Parathyroid adenoma (tissue), 2 donors: Measurements from ENCODE around the gene ZNF500.

Experiments
- H2AFZ ChIP-seq: fragments of 300-600 bp; sonication (generic); one replicate; pipeline ENCODE4 v1.7.0; 2017; ENCODE audit warnings: antibody characterized with exemption, mild to moderate bottlenecking
- H3K27ac ChIP-seq: fragments of 300-600 bp; sonication (generic); one replicate; pipeline ENCODE4 v1.7.0; 2017
- H3K27me3 ChIP-seq: fragments of 300-600 bp; sonication (generic); one replicate; pipeline ENCODE4 v1.7.0; 2017; ENCODE audit warnings: low read length; ENCODE audit not compliant: control insufficient read depth, insufficient read depth
- H3K36me3 ChIP-seq: fragments of 300-600 bp; sonication (generic); one replicate; pipeline ENCODE4 v1.7.0; 2017; ENCODE audit warnings: low read length; ENCODE audit not compliant: control insufficient read depth, insufficient read depth
- H3K4me1 ChIP-seq: fragments of 300-600 bp; sonication (generic); one replicate; pipeline ENCODE4 v1.7.0; 2017; ENCODE audit warnings: control low read depth
- H3K4me2 ChIP-seq: fragments of 300-600 bp; sonication (generic); one replicate; pipeline ENCODE4 v1.7.0; 2017; ENCODE audit warnings: low read length
- H3K4me3 ChIP-seq: fragments of 300-600 bp; sonication (generic); one replicate; pipeline ENCODE4 v1.7.0; 2017; ENCODE audit warnings: low read depth, low read length
- H3K79me2 ChIP-seq: fragments of 300-600 bp; sonication (generic); one replicate; pipeline ENCODE4 v1.7.0; 2017; ENCODE audit warnings: control low read depth
- H3K9ac ChIP-seq: fragments of 300-600 bp; sonication (generic); one replicate; pipeline ENCODE4 v1.7.0; 2017; ENCODE audit warnings: mild to moderate bottlenecking
- H3K9me3 ChIP-seq: fragments of 300-600 bp; sonication (generic); one replicate; pipeline ENCODE4 v1.7.0; 2017; ENCODE audit warnings: low read length; ENCODE audit not compliant: control insufficient read depth
- CTCF ChIP-seq: fragments of 300-600 bp; sonication (generic); IDR thresholded peaks from one replicate; pipeline ENCODE4 v1.7.0; 2017; ENCODE audit warnings: antibody characterized with exemption, mild to moderate bottlenecking
- donor health status: primary hyperparathyroidism.

The ZNF500 gene

DNA sequence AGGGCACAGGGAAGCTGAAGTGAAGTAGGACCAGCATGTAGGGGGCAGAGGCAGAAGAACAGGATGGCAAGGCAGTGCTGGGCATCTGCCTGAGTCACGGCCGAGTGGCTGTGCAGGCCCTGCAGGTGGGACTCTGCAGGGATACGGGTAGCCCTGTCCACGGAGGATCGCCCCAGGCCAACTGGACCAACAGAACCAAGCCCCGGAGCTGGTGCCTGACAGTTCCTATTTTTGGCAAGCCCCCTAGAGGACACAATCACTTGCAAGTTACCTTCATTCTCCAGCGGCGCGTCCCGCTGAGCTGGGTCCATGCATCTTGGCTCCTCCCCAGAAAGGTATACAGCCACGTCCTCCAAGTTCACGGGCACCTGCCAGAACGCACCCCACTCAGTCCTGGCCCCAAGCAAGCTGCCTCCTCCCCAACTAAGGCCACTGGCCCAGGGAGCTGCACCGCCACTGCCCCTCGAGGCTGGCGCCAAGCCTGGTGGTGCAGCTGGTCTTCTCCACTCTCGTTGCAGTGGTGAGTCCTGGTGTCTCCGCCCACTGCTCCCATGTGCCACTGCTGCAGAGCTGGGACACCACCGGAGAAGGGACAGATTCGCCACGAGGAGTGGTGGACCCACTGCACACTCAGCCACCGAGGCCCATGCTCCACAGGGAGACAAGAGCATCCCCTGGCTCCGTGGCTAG, 6.6 kb downstream of the ZNF500 start:
- H3K9me3 ChIP-seq, result no peaks in the 10 kb centered on the region
- H3K79me2 ChIP-seq, result peaks cover 3% of the 10 kb centered on the region
- H3K27ac ChIP-seq, result no peak overlapping the region
- H2AFZ ChIP-seq, result no peak overlapping the region
- H3K27me3 ChIP-seq, result no peaks in the 10 kb centered on the region
- H3K4me2 ChIP-seq, result no peak overlapping the region
- H3K36me3 ChIP-seq, result no peaks in the 10 kb centered on the region
- H3K9ac ChIP-seq, result no peak overlapping the region
- TF ChIP-seq CTCF, result no peak
- no peaks in the 10 kb centered on the region for H3K4me1 ChIP-seq
- H3K4me3 ChIP-seq, result no peak overlapping the region

DNA sequence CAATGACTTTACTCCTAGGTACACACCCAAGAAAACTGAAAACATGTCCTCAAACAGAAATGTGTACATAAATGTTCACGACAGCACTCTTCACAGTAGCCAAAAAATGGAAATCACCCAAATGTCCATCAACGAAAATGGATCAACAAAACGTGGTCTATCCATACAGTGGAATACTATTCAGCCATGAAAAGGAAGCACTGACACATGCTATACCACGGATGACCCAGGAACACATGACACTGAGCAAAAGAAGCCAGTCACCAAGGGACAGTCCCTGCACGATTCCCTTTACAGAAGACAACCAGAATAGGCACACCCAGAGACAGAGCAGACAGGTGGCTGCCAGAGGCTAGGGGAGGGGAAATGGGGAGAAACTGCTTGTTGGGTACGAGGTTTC, 11.3 kb downstream of the ZNF500 start:
- no peak for TF ChIP-seq CTCF
- no peak overlapping the region for H3K4me2 ChIP-seq
- no peak overlapping the region for H3K27ac ChIP-seq
- no peaks in the 10 kb centered on the region for H3K27me3 ChIP-seq
- H3K4me3 ChIP-seq, result no peak overlapping the region
- peaks cover 6% of the 10 kb centered on the region for H3K79me2 ChIP-seq
- H3K9me3 ChIP-seq, result no peaks in the 10 kb centered on the region
- H2AFZ ChIP-seq, result no peak overlapping the region
- no peaks in the 10 kb centered on the region for H3K36me3 ChIP-seq
- no peaks in the 10 kb centered on the region for H3K4me1 ChIP-seq
- H3K9ac ChIP-seq, result no peak overlapping the region

DNA sequence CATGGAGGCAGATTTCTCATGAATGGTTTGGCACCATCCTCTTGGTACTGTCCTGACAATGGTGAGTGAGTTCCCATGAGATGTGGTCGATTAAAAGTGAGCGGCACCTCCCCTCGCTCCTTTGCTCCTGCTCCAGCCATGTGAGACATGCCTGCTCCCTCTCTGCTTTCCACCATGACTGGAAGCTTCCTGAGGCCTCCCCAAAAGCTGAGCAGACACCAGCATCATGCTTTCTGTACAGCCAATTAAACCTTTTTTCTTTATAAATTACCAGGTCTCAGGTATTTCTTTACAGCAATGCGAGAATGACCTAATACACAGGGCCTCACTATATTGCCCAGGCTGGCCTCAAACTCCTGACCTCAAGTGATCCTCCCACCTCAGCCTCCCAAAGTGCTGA, 12.1 kb downstream of the ZNF500 start:
- H3K27ac ChIP-seq, result no peak overlapping the region
- no peak overlapping the region for H2AFZ ChIP-seq
- no peak overlapping the region for H3K9ac ChIP-seq
- no peak overlapping the region for H3K4me2 ChIP-seq
- no peak overlapping the region for H3K4me3 ChIP-seq
- H3K36me3 ChIP-seq, result no peaks in the 10 kb centered on the region
- H3K4me1 ChIP-seq, result no peaks in the 10 kb centered on the region
- no peaks in the 10 kb centered on the region for H3K27me3 ChIP-seq
- no peak for TF ChIP-seq CTCF
- no peaks in the 10 kb centered on the region for H3K9me3 ChIP-seq
- peaks cover 6% of the 10 kb centered on the region for H3K79me2 ChIP-seq

DNA sequence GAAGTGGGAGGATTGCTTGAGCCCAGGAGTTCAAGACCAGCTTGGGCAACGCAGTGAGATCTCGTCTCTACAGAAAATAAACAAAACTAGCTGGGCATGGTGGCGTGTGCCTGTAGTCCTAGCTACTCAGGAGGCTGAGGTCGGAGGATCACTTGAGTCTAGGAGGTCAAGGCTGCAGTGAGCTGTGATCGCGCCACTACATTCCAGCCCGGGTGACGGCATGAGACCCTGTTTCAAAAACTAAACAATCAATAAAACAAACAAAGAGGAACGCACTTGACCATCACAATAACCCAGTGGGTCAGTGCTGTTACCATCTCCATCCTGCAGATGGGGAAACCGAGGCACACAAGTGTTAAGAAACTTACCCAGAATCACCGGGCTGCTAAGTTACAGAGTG, 13.7 kb downstream of the ZNF500 start:
- no peak overlapping the region for H3K27ac ChIP-seq
- H3K9me3 ChIP-seq, result no peaks in the 10 kb centered on the region
- no peak overlapping the region for H3K4me3 ChIP-seq
- no peaks in the 10 kb centered on the region for H3K27me3 ChIP-seq
- no peak for TF ChIP-seq CTCF
- H3K36me3 ChIP-seq, result no peaks in the 10 kb centered on the region
- H3K4me1 ChIP-seq, result no peaks in the 10 kb centered on the region
- no peak overlapping the region for H2AFZ ChIP-seq
- H3K9ac ChIP-seq, result no peak overlapping the region
- peaks cover 6% of the 10 kb centered on the region for H3K79me2 ChIP-seq
- no peak overlapping the region for H3K4me2 ChIP-seq
